GM23338 (cell line): ENCODE data around the gene KAZN. TPM values are rescaled to one million over a fixed set of nuclear protein-coding genes. Genes with fewer than 3 reads are reported as not detected.

Experiments
- ATAC-seq: fragments of 200-7000 bp; cut with Tn5 transposase; 3 replicates; pipeline ENCODE4 v1.9.1; 2020
- DNase-seq: peaks from one replicate; pipeline ENCODE4 v3.0.0-alpha.2; 2015; ENCODE audit warnings: low spot score
- H2AFZ ChIP-seq: fragments of 200-600 bp; sonication (generic); 2 replicates; pipeline ENCODE4 v1.8.0; 2016; ENCODE audit warnings: antibody characterized with exemption, mild to moderate bottlenecking, moderate library complexity
- H3F3A ChIP-seq: fragments of 200-600 bp; sonication (generic); replicated peaks from 2 replicates; pipeline ENCODE4 v1.8.0; 2017; ENCODE audit warnings: antibody characterized with exemption, mixed run types, low read depth
- H3K27ac ChIP-seq: fragments of 200-600 bp; sonication (generic); 2 replicates; pipeline ENCODE4 v1.6.1; 2016; ENCODE audit warnings: low read depth
- H3K27me3 ChIP-seq: fragments of 200-600 bp; sonication (generic); 2 replicates; pipeline ENCODE4 v1.8.0; 2016; ENCODE audit warnings: mild to moderate bottlenecking, mixed run types, moderate library complexity; ENCODE audit not compliant: insufficient read depth
- H3K36me3 ChIP-seq: fragments of 200-600 bp; sonication (generic); 2 replicates; pipeline ENCODE4 v1.8.0; 2016; ENCODE audit warnings: mild to moderate bottlenecking; ENCODE audit not compliant: insufficient read depth
- H3K4me1 ChIP-seq: fragments of 200-600 bp; sonication (generic); 2 replicates; pipeline ENCODE4 v1.8.0; 2016; ENCODE audit warnings: mild to moderate bottlenecking, moderate library complexity; ENCODE audit not compliant: insufficient read depth
- H3K4me2 ChIP-seq: fragments of 200-600 bp; sonication (generic); 2 replicates; pipeline ENCODE4 v1.7.1; 2017; ENCODE audit warnings: mixed run types
- H3K4me3 ChIP-seq: fragments of 200-600 bp; sonication (generic); 2 replicates; pipeline ENCODE4 v1.6.1; 2016; ENCODE audit warnings: mixed run types
- H3K79me2 ChIP-seq: fragments of 200-600 bp; sonication (generic); replicated peaks from 2 replicates; pipeline ENCODE4 v1.8.0; 2017; ENCODE audit warnings: mild to moderate bottlenecking; ENCODE audit not compliant: insufficient read depth
- H3K9me2 ChIP-seq: fragments of 200-600 bp; sonication (generic); 2 replicates; pipeline ENCODE4 v1.8.0; 2017; ENCODE audit not compliant: insufficient read depth
- H4K20me1 ChIP-seq: fragments of 200-600 bp; sonication (generic); replicated peaks from 2 replicates; pipeline ENCODE4 v1.8.0; 2017; ENCODE audit warnings: mild to moderate bottlenecking; ENCODE audit not compliant: insufficient read depth
- H3K27ac Mint-ChIP-seq: 2 replicates; pipeline ENCODE4 v1.8.0; 2020; ENCODE audit warnings: inconsistent platforms, mild to moderate bottlenecking, moderate library complexity, mixed read lengths
- H3K27me3 Mint-ChIP-seq: 3 replicates; pipeline ENCODE4 v1.8.0; 2022; ENCODE audit warnings: low read depth, mild to moderate bottlenecking, moderate library complexity, mixed read lengths, inconsistent platforms; ENCODE audit not compliant: insufficient read depth, poor library complexity
- H3K36me3 Mint-ChIP-seq: 3 replicates; pipeline ENCODE4 v1.8.0; 2021; ENCODE audit warnings: low read depth, mild to moderate bottlenecking, inconsistent platforms, moderate library complexity, mixed read lengths
- H3K4me1 Mint-ChIP-seq: 3 replicates; pipeline ENCODE4 v1.8.0; 2020; ENCODE audit warnings: mild to moderate bottlenecking, inconsistent platforms, mixed read lengths
- H3K4me3 Mint-ChIP-seq: 3 replicates; pipeline ENCODE4 v1.8.0; 2021; ENCODE audit warnings: moderate library complexity, mild to moderate bottlenecking, inconsistent platforms, mixed read lengths
- H3K9me3 Mint-ChIP-seq: 3 replicates; pipeline ENCODE4 v1.8.0; 2020; ENCODE audit warnings: moderate library complexity, mild to moderate bottlenecking, inconsistent platforms, mixed read lengths
- CREB1 ChIP-seq: fragments of 250-450 bp; sonication (Bioruptor Pico); IDR thresholded peaks from 2 replicates; pipeline ENCODE4 v1.5.0; 2020; ENCODE audit warnings: low read depth, mild to moderate bottlenecking, moderate library complexity
- CTCF ChIP-seq, 2 experiments: fragments of 200-600 bp in 1 of 2; sonication (generic) in 1 of 2; conservative IDR thresholded peaks; 2 replicates each; pipeline versions ENCODE4 v1.5.1 to v1.6.1; 2016 to 2017; ENCODE audit warnings: antibody characterized with exemption in 2 of 2, low read depth in 2 of 2, mild to moderate bottlenecking in 2 of 2, moderate library complexity in 1 of 2
- ETS1 ChIP-seq: IDR thresholded peaks from 2 replicates; pipeline ENCODE4 v1.6.1; 2016; ENCODE audit warnings: antibody characterized with exemption
- EZH2 ChIP-seq: fragments of 200-600 bp; sonication (generic); IDR thresholded peaks from one replicate; pipeline ENCODE4 v1.8.0; 2017; ENCODE audit warnings: antibody characterized with exemption, mild to moderate bottlenecking, low read depth; ENCODE audit not compliant: unreplicated experiment
- EZH2phosphoT487 ChIP-seq: fragments of 200-600 bp; sonication (generic); IDR thresholded peaks from one replicate; pipeline ENCODE4 v1.8.1; 2018; ENCODE audit warnings: antibody characterized with exemption; ENCODE audit not compliant: unreplicated experiment
- JUNB ChIP-seq: IDR thresholded peaks from one replicate; pipeline ENCODE4 v1.6.1; 2016; ENCODE audit warnings: antibody characterized with exemption; ENCODE audit not compliant: unreplicated experiment
- NANOG ChIP-seq: IDR thresholded peaks from 2 replicates; pipeline ENCODE4 v1.6.1; 2016; ENCODE audit warnings: antibody characterized with exemption, borderline replicate concordance
- POLR2AphosphoS5 ChIP-seq: IDR thresholded peaks from 2 replicates; pipeline ENCODE4 v1.6.1; 2016; ENCODE audit warnings: antibody characterized with exemption, low read depth
- REST ChIP-seq: IDR thresholded peaks from one replicate; pipeline ENCODE4 v1.6.1; 2018; ENCODE audit warnings: antibody characterized with exemption; ENCODE audit not compliant: unreplicated experiment
- STAT1 ChIP-seq: IDR thresholded peaks from one replicate; pipeline ENCODE4 v1.6.1; 2016; ENCODE audit warnings: antibody characterized with exemption; ENCODE audit not compliant: unreplicated experiment
- ZNF114 ChIP-seq: fragments of 250-450 bp; sonication (Bioruptor Pico); IDR thresholded peaks from 2 replicates; pipeline ENCODE4 v1.5.0; 2020; ENCODE audit warnings: mild to moderate bottlenecking, moderate library complexity
- ZNF331 ChIP-seq: fragments of 250-450 bp; sonication (Bioruptor Pico); IDR thresholded peaks from 2 replicates; pipeline ENCODE4 v1.5.0; 2020; ENCODE audit warnings: low read depth, mild to moderate bottlenecking, moderate library complexity
- ZNF462 ChIP-seq: fragments of 250-450 bp; sonication (Bioruptor Pico); IDR thresholded peaks from 2 replicates; pipeline ENCODE4 v1.5.0; 2020; ENCODE audit warnings: mild to moderate bottlenecking, moderate library complexity
- polyA plus RNA-seq: library from polyadenylated mRNA; unstranded; fragments of >200 nt; fragmentation: Nextera tagmentation; extraction: Ambion mirVana; gene quantifications from 2 replicates; pipeline ENCODE4 v1.2.1, GENCODE V29; 2016
- total RNA-seq: library from RNA; depleted of rRNA; stranded (reverse); fragments of >200 nt; shearing (Covaris generic); gene quantifications from 2 replicates; pipeline ENCODE4 v1.2.3, GENCODE V29; 2014

Gene KAZN
- total and polyA plus RNA-seq, 2 experiments from 2014 or later: 9.9 to 15.0 TPM

GRCh38 chr1:14841951-14842350 is 243.5 kb downstream of the KAZN start:
- no peak overlapping the region for H3K4me2 ChIP-seq
- no peaks in the 10 kb centered on the region for H3F3A ChIP-seq
- no peaks in the 10 kb centered on the region for H3K27me3 ChIP-seq
- Mint-ChIP-seq H3K4me3 (no peak overlapping the region), H3K36me3 (peaks cover 12% of the 10 kb centered on the region), H3K27ac (no peak overlapping the region), H3K4me1 (peaks cover 2% of the 10 kb centered on the region; the same call in 2 of the 3 replicates), H3K9me3 (peaks cover 39% of the 10 kb centered on the region), H3K27me3 (peaks cover 3% of the 10 kb centered on the region)
- no peaks in the 10 kb centered on the region for H3K79me2 ChIP-seq
- no peak overlapping the region for H3K27ac ChIP-seq
- H2AFZ ChIP-seq: no peak overlapping the region
- no peak for DNase-seq
- TF ChIP-seq CREB1 (CRISPR knock-in tag) (no peak), JUNB (no peak), ZNF114 (CRISPR knock-in tag) (no peak), EZH2phosphoT487 (no peak), POLR2AphosphoS5 (no peak), CTCF (conservative IDR thresholded peaks at IDR 0.05; ENCODE audit: low read depth in 2 of 2) (no peak), ZNF331 (no peak), EZH2 (no peak), STAT1 (no peak), REST (no peak), NANOG (no peak), ETS1 (no peak), ZNF462 (CRISPR knock-in tag) (no peak)
- no peaks in the 10 kb centered on the region; the same call in 1 of the 2 replicates for H3K4me1 ChIP-seq
- 0 out of 2 replicates have a peak, but pooled peaks cover 3% of the 10 kb centered on the region for H4K20me1 ChIP-seq
- no peaks in the 10 kb centered on the region for H3K36me3 ChIP-seq
- peaks cover 11% of the 10 kb centered on the region; the same call in 1 of the 2 replicates for H3K9me2 ChIP-seq
- H3K4me3 ChIP-seq: no peak overlapping the region
- ATAC-seq: no peak
